Measurements from ENCODE around the gene REC8.

The REC8 gene

GRCh38 chr14:24138396-24139271, 33.2 kb upstream of the REC8 start:
- no peak for DNase-seq

GRCh38 chr14:24139272-24139934, 32.5 kb upstream of the REC8 start:
- no peak for DNase-seq

- peak; percentile 99 for DNase-seq
These were observed 30.6 kb upstream of the REC8 start, which contains the start of gene EMC9 for GRCh38 chr14:24141097-24141880. EMC9 (minus strand) TSS chr14:24141591; CDS start chr14:24141304, 287 bp downstream.

GRCh38 chr14:24143511-24143910, 28.4 kb upstream of the REC8 start:
- no peak for DNase-seq

- no peak for DNase-seq
These were observed 27.4 kb upstream of the REC8 start for GRCh38 chr14:24144451-24144850.

- no peak for DNase-seq
These were observed 26.7 kb upstream of the REC8 start for GRCh38 chr14:24145219-24145618.

GRCh38 chr14:24145690-24146452, 26.0 kb upstream of the REC8 start:
- DNase-seq, result no peak

GRCh38 chr14:24146453-24146977, 25.4 kb upstream of the REC8 start, which contains the start of gene PSME2:
PSME2 (minus strand) TSS chr14:24146610; CDS start chr14:24146581, 29 bp downstream.
- DNase-seq, result peak; percentile 93 to 95

- peak; percentile 94 to 95 for DNase-seq
These were observed 24.7 kb upstream of the REC8 start, which contains the start of gene RNF31 for GRCh38 chr14:24146978-24147760. RNF31 (plus strand) TSS chr14:24147498; CDS start chr14:24147699, 201 bp downstream.

GRCh38 chr14:24147761-24148428, 24.0 kb upstream of the REC8 start:
- DNase-seq, result no peak

- no peak for DNase-seq
These were observed 22.4 kb upstream of the REC8 start for GRCh38 chr14:24149302-24149969.

GRCh38 chr14:24150061-24150460, 21.8 kb upstream of the REC8 start:
- DNase-seq, result no peak

GRCh38 chr14:24150567-24150966, 21.3 kb upstream of the REC8 start:
- DNase-seq, result no peak

- DNase-seq, result no peak
These were observed 20.9 kb upstream of the REC8 start for GRCh38 chr14:24150993-24151392.

GRCh38 chr14:24151404-24152080, 20.3 kb upstream of the REC8 start:
- DNase-seq, result no peak

- DNase-seq, result no peak
These were observed 16.8 kb upstream of the REC8 start for GRCh38 chr14:24155100-24155499.

- no peak for DNase-seq
These were observed 15.0 kb upstream of the REC8 start for GRCh38 chr14:24156840-24157239.

GRCh38 chr14:24157331-24157730, 14.5 kb upstream of the REC8 start:
- no peak for DNase-seq

- DNase-seq, result no peak
These were observed 11.9 kb upstream of the REC8 start for GRCh38 chr14:24159777-24160498.

Measured in NCI-H1930 (cell line).